A204.1 (cell line): Measurements from ENCODE around the gene JARID2.

Experiments
- FAIRE-seq: peaks from 2 replicates; lab custom pipeline; 2012; peaks lifted over from hg19 to GRCh38; lab: Jason Lieb, UNC

The JARID2 gene

DNA sequence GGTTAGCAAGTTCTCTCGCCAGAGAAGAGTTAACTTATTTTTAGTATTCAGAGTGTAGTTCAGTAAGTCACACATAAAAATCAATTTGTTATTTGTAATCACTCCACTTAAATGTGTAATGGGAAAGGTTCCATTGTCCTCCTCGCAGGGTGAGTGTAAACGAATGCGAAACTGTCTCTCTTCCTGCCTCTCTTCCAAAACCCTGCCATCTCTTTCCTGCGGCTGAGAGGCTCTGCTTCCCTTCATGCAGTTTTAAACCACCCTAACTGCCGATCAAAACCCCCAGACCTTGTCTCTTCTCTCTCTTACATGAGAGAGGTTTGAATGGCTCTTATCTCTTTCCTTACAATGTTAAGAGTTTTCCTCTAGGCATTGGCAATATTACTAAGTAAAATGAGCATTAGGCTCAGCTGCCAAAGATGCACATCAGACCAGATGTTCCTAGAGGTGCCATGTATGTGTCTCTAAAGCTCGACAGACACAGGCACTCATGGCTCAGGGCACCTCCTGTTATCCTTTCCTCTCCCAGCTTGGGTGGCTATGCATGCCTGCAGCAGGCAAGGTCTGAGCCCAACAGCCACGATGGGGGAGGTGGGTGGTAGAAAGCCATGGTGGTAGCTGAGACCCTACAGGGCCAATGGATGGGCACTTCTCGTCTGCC lies 91.2 kb downstream of the JARID2 start:
- no peak for FAIRE-seq

DNA sequence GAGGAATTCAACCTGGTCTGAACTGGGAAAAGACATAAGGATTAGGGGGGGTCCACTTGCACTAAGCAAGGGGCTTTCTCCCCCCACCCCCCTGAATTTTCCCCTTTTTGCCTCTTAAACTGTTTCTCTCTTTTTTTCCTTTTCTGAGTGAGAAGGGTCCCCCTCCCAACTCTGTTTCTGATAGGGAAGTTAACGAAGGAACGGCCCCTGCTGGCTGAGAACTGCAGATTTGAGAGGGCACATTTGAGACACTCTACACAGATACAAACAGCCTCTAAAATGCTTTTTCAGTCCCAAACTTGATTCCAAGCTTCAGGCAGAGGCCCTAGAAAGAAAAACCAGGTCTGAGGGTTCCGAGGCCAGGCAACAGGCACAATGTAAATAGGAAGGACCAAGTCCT lies 91.7 kb downstream of the JARID2 start:
- no peak for FAIRE-seq

DNA sequence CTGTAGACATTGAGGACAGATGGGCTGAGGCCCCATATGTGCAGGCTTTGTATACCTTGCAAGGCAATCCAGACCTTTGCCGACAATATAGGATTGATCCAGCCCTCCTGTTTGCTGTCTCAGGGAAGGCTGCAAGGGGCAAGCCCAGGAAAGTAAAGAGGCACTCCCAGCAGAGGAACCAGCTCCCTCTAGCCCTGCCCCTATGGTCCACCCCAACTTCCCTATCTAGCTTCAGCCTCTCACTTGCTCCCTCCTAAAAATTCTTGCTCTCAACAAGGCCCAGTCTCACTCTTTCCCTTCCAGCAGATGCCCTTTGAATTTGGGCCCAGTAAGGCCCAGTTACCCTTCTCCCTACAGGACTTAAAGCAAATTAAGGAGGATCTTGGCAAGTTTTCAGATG lies 92.6 kb downstream of the JARID2 start:
- no peak for FAIRE-seq

DNA sequence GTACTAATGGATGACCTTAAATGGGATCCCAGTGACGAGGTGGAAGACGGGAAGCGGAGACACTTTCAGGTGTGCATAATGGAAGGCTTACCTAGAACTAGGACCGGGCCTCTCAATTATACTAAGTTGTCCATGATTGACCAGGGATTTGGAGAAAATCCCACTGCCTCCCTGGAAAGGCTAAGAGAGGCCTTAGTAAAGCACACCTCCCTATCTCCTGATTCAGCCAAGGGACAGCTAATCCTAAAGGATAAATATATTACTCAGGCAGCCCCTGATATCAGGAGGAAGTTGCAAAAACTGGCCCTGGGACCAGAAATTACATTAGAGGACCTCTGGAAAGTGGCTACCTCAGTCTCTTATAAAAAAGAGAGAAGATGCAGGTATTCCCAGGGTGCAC lies 93.2 kb downstream of the JARID2 start:
- no peak for FAIRE-seq

DNA sequence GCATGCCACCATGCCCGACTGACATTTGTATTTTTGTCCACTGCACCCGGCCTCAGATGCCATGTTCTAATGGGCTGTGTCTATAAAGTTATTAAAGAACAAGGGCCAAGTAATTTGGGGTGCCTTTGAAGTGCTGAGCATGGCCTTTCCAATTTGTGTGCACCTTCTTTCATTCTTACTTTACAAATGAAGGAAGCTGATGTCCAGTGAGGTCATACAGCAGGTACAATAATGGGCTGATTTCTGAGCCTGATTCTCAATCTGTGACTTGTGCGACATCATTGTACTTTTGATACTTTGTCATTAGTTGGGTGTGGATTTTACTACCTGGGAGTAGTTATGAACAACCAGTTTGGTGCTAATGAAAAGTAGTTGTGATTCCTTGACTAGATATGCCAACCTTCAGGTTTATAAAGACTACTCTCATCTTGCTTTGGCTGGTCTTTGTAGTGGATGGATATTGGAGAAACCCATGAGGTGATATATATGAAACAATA lies 94.3 kb downstream of the JARID2 start:
- no peak for FAIRE-seq

DNA sequence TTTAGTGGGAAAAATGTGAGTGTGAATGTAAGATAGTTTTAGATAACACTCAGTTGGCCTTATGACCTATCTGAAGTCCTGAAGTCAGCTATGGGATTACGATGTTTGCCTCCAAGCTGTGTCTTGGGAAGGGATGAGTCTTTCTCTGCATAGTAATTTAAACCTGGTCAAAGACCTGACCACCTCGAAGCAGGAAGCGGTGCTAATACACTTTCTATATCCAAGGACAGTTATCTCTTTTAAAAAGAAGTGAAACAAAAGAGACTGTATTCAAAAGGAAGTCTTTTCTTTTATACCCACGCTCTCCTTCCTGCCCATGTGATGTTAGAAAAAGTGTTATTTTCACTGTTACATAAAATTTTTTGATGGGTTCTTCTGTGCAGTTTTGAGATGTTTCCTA lies 94.9 kb downstream of the JARID2 start:
- FAIRE-seq = no peak

DNA sequence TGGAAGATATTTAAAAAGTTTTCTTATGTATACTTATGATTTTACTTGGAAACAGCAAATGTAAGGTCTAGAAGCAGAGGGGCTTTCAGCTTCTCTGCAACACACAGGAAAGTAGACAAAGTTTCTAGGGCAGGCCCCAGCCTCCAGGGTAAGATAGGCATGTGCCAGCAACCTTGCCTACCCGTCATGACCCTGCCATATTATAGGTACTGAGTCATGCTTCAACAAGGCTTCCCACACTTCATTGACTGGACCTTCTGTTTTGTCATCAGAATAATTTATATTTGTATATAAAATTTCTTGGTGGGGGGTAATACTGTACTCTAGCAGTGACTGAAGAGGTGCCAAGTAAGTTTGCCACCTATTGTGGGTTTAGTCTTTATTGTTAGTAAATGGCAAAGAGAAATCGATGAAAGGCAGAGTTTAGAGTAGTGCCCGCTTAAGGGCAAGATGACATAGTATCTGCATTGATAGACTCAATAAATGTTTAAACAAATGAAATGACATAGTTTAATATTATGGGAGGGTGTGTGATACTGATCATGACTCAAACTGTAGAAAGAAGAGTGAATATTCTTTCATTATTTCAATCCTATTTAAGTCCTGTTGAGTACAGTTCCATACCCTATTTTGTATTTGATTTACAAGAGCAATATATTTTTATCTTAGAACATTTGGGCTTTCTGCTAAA lies 95.6 kb downstream of the JARID2 start:
- no peak for FAIRE-seq

DNA sequence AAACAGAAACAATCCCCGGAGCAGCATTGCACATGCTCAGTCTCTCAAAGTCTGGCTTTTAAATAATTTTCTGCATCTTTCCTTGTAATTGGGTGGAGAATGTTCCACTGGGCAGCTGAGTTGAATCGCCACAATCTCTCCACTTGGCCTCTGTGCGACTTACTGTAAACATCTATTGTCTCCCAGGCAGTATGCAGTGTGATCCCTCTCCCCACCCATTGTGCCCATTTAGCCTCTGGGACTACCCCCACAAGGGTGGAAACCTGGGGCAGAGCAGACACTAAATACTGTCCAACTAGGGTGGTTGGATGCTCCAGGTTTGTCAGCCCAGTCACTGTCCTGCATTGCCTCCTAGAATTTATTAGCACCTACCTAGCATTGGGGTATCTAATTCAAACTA lies 96.2 kb downstream of the JARID2 start:
- FAIRE-seq = no peak

DNA sequence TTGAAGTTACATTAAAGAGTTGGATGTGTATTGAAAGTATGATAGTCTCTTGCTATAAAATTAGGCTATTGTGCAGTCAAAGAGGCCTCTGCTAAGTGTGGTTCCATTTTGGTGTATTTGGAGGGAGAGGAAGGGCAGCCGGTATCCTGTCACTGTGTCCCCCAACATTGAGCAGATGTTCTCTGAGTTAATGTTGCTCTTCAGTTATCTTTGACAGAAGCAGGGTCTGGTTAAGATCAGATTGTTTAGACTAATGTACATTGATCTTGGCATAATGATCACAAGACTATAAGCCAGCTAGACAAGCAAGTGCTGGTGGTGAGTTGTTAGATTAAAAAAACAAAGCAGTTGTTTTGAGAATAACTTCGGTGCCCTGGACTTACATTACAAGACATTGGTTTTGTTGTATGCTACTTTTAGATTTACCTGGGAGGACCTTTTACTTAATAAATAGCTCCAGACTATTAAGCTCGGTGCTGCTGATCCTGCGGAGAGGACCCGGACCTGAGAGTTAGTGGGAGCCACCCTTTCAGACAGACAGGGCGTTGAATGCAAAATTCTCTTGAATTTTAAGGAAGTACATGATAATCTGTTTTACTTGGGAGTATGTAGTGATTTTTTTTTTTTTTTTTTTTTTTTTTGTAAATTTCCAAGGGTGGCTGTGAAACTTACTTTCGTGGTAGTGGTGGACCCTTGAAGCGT lies 97.8 kb downstream of the JARID2 start:
- FAIRE-seq = no peak

DNA sequence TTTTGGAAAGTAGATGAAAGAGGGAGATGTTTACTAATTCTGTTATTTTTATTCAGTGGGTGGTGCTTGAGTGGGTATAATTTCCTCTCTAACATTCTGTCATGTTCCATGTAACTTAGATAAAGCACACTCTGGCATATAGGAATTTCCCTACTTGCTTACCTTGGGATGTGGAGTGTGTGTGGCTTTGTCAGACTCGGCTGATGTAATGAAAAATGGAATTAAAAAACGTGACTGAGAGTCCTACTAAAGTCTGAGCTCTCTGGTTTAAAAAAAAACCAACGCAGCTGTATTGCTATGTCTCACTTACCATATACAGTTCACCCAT lies 98.3 kb downstream of the JARID2 start:
- no peak for FAIRE-seq

DNA sequence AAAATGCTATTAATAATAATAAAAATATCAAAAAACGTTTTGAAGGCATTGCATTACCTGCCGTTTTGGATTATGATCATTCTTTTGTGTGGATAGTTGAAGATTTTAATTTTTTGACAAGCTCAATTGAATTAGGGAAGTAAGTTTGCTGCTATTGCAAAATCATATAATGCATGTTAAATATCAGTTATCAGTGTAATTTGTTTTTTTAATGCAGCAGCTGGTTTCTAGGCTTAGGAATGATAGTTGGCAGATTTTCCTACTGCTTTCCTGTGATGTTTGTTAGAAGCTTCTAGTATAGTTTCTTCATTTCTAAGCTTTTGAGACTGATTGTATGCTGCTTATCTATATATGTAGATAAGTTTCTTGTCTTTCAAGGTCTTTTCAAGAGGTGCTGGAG lies 99.0 kb downstream of the JARID2 start:
- no peak for FAIRE-seq

DNA sequence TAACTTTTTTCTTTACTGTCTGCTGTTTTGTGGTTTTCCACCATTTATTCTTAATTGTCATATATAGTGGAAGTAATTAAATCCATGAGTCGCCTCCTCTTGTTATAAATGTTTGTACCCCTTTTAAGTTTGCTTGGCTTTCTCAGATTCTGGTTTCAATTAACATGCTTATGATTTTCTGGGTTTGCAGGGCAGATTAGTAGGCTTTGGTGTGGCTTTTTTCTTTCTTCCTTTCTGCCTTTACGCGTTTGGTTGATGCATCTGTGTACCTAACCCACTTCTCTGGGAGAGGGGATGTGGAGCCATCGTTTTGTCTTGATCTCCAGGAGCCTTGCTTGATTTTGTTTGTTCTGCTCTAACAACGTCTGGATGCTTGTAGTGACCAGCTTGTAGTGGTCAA lies 100.4 kb downstream of the JARID2 start:
- FAIRE-seq = no peak

DNA sequence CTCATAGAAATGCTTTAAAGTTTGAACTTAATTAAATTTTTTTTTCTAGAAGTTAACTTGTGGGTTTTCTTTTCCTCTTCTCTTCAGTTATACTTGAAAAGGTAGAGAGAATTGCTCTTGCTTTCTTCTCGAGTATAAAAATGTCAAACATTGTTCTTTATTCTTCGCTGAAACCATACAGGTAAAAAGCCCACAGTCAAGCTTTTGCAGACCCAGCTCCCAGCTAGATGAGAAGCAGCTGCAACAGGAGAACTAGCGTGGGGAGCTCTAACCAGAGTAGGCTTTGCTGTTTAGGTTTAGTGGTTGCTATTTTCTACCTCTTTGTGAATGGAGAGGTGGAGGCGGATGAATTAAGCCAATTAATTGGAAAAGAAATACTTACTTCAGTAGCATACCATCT lies 102.7 kb downstream of the JARID2 start:
- no peak for FAIRE-seq

DNA sequence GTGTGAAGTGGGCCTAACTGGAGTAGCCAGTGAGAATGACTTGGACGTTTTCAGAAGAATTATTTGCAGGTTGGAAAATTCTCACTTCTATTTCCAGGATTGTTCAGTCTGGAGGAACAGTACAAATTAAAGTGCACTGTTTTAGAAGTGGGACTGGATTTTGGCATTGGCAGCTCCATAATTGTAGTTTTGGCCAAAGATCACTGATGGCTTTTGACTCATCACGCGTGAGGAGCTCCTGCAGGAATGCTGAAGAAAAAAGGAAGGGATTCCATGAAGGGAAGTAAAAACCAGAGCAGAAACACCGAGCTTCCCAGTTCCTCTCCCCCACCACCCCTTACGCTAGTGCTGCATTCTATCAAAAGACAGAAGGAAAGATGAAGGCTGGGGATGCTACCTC lies 103.5 kb downstream of the JARID2 start:
- FAIRE-seq = no peak

DNA sequence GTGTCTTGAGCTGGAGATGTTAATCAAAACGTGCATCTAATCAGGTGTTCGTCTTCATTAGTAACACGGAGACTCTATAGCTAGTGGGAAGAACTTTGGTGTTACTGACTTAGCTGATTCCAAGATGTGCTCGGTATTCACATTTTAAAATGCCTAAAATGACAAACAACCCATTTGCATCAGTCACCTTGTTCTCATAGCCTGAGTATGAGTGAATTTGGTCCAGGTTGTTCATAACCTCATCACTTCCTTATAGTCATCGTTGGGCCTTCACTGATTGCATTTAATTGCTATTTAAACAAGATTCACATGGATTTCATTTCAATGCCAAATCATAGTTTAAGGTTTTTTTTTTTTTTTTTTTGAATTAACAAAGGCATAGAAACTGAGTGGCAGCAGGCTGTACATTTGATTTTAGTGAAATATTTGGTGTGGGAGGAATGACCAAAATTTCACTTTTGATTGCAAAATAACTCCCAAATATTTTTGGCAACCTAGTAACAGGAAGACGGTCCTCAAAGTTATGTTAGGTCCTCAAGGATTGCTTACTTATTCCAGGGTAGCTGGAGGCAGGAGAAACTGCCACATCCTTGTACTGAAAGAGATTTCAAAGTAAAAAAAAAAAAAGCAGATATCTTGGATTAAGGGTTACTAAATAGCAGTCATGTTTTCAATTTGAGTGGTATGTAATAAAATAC lies 104.7 kb downstream of the JARID2 start:
- no peak for FAIRE-seq

DNA sequence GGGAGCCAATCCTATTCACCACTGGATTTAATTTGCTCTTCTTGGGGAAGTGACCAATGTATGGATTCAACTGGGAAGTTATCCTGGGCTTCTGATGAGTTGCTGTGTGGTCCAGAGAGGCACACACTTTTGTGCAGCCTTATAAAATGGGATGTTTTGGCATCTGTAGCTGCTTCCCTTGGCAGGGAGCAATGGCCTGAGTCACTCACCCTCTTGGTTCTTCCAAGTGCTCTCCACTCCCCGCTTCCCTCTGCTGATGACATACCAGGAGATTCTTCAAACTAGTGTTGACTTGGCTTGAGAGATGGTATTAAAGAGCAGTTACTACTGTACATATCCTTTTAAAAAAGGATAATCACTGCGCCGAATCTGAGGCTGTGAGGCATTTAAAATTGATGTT lies 105.8 kb downstream of the JARID2 start:
- no peak for FAIRE-seq

DNA sequence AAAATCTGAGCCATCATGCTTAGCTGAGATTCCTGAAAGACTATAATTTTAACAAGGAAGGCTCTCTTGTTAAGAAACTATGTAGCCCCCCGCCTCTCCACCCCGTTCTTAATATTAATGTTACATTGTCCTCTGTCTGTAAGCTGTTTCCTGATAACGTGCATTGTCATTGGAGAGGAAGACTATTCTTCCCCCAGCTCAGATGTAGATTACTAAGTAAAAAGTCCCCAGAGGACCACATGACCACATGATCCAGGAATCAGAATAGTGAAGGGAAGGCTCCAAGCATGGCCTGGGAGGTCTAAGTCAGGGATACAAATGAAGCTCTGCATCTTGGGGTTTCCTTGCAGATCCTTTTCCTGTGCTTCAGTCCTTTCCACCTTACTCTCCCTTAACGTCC lies 106.4 kb downstream of the JARID2 start:
- no peak for FAIRE-seq

DNA sequence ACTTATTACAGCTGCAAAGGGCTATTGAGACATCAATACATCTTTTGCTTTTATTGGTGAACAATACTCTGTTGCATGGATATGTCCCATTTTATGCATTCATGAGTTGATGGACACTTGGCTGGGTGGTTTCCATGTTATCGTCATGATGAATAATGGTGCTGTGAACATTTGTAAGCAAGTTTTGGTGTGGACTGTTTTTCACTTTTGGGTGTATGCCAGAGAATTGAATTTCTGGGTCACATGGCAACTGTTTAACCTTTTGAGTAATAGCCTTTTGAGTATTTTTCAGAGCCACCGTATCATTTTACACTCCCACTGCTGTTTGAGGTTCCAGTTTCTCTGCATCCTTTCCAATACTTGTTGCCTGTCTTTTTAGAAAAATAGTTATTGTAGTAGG lies 107.0 kb downstream of the JARID2 start:
- no peak for FAIRE-seq

DNA sequence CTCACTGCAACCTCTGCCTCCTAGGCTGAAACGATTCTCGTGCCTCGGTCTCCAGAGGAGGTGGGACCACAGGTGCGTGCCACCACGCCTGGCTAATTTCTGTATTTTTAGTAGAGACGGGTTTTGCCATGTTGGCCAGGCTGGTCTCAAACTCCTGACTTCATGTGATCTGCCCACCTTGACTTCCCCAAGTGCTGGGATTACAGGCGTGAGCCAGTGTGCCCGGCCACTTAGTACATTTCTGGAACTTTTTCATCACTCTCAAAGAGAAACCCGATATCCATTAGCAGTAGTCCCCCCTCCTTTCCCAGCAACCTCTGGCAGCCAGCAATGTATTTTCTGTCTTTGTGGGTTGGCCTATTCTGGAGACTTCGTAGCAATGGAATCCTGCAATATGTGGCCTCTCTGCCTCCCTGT lies 109.8 kb downstream of the JARID2 start:
- FAIRE-seq = no peak

DNA sequence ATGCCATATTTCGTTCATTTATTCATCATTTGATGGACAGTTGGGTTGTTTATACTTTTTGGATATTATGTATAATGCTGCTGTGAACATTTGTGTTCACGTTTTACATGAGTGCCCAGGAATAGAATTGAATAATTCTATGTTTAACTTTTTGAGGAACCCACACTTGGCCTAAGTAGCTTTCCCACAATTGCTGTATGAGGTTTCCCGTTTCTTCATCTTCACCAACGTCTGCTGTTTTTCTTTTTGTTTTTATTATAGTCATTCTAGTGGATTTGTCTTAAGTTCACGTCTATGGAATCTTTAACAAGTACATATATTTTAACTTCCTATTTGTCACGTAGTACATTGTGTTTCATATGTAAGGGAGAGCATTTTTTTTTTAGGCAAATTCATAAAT lies 110.3 kb downstream of the JARID2 start:
- no peak for FAIRE-seq

DNA sequence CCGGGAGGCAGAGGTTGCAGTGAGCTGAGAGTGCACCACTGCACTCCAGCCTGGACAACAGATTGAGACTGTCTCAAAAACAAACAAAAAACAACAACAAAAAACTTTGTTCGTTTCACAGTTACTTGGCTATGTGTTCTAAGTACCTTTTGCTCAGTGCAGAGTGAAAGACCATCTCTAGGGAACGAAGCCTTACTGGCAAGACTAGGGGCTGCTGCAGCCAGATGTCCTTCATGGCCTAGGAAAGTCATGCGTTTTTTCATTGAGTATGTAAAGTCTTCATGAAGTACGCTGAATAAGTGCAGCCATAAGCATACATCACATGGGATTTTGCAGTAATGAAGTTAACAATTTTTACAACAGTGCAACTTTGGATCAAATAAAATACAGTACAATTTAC lies 111.1 kb downstream of the JARID2 start:
- FAIRE-seq = no peak

DNA sequence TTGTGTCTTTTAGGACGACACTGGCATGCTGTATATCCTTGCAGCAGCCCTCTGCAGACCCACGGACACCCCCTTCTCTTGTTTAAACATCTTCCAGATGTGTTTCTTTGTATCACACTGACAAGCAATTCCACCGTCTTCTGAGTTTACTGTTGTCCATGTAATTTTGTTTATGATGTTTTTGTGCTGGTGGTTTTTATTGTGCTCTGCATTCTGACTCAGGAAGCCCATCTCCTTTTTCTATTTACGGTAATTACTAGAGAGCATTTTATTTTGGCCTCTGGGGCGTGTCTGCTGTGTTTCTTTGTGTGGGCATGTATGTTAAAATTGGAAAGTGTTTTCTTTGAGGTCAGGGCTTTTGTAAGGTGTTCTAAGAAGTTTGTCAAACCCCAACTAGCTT lies 111.9 kb downstream of the JARID2 start:
- no peak for FAIRE-seq
